AG09309 (cell line): ENCODE data around the gene LBH.

Source experiments
- DNase-seq: peaks from one replicate; pipeline ENCODE4 v3.0.0-alpha.2; 2010; ENCODE audit warnings: low read depth
- H3K4me3 ChIP-seq: 2 replicates; pipeline ENCODE4 v1.5.1; 2011; ENCODE audit warnings: mild to moderate bottlenecking, low read depth, low read length, moderate library complexity; ENCODE audit not compliant: control insufficient read depth
- CTCF ChIP-seq: IDR thresholded peaks from 2 replicates; pipeline ENCODE4 v1.5.1; 2011; ENCODE audit warnings: mild to moderate bottlenecking, low read depth, low read length, inconsistent platforms; ENCODE audit not compliant: insufficient read depth, control insufficient read depth; ENCODE audit errors: missing control alignments

LBH gene

GRCh38 chr2:30255466-30256408, 24.4 kb downstream of the LBH start:
- H3K4me3 ChIP-seq = no peak overlapping the region
- DNase-seq = no peak
- TF ChIP-seq CTCF = no peak

- DNase-seq = no peak
- TF ChIP-seq CTCF = no peak
- H3K4me3 ChIP-seq = no peak overlapping the region
Measured at GRCh38 chr2:30257266-30258214, 26.2 kb downstream of the LBH start.

GRCh38 chr2:30259071-30259470, 27.7 kb downstream of the LBH start:
- no peak overlapping the region for H3K4me3 ChIP-seq
- no peak for TF ChIP-seq CTCF
- DNase-seq = no peak

- no peak for TF ChIP-seq CTCF
- DNase-seq = no peak
- no peak overlapping the region for H3K4me3 ChIP-seq
Measured at GRCh38 chr2:30259827-30260679, 28.7 kb downstream of the LBH start.

- H3K4me3 ChIP-seq = no peak overlapping the region
- no peak for TF ChIP-seq CTCF
- no peak for DNase-seq
Measured at GRCh38 chr2:30260941-30261340, 29.6 kb downstream of the LBH start.
